HG03432 (cell line): ENCODE data around the gene SEMA3B.
"Not testable (repeated sequence)": the region's sequence is repeated elsewhere in the genome, so short reads cannot be mapped to it uniquely, and the experiment has no call there.

ENCODE experiments used
- ATAC-seq: cut with Tn5 transposase; IDR thresholded peaks from one replicate; pipeline ENCODE4 v1.9.1; 2021; ENCODE audit warnings: mild to moderate bottlenecking, moderate library complexity; ENCODE audit not compliant: unreplicated experiment

SEMA3B gene

DNA sequence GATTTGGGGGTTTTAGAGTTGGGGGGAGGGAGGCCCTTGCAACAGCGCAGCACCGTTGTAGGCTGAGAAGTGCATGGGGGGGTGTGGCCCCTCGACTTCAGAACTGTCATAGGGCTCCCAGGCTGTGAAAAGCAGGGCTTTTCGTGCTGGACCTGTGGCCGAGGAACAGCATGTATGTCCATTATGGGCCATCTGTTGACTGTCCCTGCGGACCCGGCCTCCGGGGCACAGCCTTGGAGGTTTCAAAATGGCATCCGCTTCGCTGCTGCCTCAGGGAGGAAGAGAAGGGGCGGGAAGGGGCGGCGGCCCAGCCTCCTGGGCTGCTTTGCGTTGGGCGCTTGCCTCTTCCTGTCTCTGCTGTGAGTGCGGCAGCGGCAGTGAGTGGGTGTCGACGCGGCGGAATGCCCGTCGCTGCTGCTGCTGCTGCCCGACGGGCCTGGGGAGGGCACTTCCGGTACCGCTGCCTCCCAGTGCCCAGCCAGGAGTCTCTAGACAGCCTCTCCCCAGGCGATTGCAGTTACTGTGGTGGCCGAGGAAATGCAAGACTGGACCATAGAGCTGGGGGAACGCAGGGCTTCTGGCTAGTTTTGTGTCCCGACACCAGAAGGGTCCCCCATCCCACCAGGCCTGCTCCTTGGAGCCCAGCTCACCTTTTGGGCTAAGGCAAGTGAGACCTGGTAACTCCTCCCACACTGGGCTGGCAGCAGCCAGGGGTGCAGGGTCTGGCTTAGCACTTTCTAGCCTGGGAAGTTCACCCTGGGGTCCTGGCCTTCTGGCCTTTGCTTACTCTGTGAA lies 31.0 kb upstream of the SEMA3B start:
- ATAC-seq: peak; percentile 35

- ATAC-seq: no peak
Observed at GRCh38 chr3:50238549-50239026, 30.4 kb upstream of the SEMA3B start.

GRCh38 chr3:50239649-50240048 lies 29.3 kb upstream of the SEMA3B start:
- no peak for ATAC-seq

DNA sequence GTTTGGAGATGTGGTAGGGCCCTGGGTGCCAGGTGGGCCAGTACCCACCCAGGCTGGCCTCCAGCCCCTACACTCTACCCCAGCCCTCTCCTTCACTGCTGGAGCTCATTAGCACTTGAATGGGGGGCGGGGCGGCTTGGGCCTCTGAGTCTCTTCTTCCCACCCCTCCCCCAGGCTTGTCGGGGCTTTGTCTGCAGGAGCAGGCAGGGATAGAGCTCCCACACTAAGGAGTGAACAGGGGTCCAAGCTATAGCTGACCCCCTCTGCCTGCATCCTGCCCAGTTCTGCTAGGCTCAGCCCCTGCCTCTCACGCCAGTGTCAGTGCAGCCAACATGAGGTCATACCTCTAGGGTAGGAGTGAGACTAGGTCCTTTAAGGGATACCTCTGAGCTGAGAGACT lies 27.8 kb upstream of the SEMA3B start:
- ATAC-seq: no peak

GRCh38 chr3:50241713-50242380 lies 27.1 kb upstream of the SEMA3B start:
- ATAC-seq: no peak

DNA sequence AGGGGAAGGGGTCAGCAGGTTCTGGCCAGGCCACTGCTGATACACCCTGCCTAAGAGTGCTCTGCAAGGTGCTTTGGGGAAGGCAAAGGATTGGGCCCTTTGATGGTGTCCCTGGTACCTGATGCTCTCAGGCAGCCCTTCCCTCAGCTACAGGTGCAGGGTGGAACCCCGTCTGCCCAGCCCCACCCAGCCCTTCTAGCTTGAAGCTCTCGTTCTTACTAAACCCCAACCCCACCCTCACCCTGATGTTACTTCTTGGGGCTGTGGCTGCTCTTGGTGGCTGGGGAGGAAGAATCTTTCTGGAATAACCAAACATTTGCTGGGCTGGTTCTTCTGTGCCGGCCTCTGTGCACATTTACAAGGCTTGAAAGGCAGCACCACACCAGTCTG lies 26.6 kb upstream of the SEMA3B start:
- no peak for ATAC-seq

- ATAC-seq: no peak
Observed at GRCh38 chr3:50242851-50243542, 25.9 kb upstream of the SEMA3B start.

DNA sequence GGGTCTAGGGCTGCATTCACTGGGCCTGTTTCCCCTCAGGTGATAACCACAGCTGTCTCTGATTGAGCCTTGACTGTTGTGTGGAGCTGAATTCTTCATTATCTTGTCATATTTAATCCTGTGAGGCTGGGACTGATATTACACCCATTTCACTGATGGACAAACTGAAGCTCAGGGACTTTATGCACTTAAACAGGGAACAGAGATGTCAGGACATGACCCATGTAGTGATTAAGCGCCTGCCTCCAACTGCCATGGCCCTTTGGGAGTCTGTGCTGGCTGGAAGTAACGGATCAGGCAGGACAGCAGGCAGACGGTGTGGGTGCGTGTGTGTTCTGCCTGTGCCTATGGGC lies 25.4 kb upstream of the SEMA3B start:
- no peak for ATAC-seq

- ATAC-seq: not testable (repeated sequence)
Observed at GRCh38 chr3:50244813-50245212, 24.1 kb upstream of the SEMA3B start.

DNA sequence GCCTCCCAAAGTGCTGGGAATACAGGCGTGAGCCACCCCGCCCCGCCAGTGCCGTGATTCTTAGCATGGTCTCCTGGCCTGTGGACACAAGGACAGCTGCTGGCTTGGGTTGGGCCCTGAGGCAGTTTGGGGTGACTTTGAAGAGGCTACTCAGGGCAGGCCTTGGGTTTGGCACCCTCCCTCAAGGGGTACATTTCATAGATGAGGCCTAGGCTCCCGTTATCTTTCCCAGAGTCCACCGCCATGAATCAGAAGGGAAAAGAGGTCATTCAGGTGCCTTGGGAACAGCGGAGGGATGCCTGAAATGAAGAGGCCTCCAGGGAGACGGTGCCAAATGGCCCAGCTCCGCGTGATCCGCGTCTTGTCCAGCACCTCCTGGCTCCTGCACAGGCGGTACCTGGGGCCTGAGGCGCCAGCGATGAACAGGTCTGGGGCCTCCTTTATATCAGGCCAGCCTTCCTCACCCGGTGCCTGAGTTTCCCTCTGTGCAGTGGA lies 23.6 kb upstream of the SEMA3B start:
- ATAC-seq: no peak

- ATAC-seq: peak; percentile 71
Observed at GRCh38 chr3:50245831-50246516, 23.0 kb upstream of the SEMA3B start.

- peak; percentile 49 for ATAC-seq
Observed at GRCh38 chr3:50246517-50246954, 22.4 kb upstream of the SEMA3B start.

GRCh38 chr3:50248387-50248786 lies 20.6 kb upstream of the SEMA3B start:
- no peak for ATAC-seq

GRCh38 chr3:50249457-50249856 lies 19.5 kb upstream of the SEMA3B start:
- ATAC-seq: no peak

DNA sequence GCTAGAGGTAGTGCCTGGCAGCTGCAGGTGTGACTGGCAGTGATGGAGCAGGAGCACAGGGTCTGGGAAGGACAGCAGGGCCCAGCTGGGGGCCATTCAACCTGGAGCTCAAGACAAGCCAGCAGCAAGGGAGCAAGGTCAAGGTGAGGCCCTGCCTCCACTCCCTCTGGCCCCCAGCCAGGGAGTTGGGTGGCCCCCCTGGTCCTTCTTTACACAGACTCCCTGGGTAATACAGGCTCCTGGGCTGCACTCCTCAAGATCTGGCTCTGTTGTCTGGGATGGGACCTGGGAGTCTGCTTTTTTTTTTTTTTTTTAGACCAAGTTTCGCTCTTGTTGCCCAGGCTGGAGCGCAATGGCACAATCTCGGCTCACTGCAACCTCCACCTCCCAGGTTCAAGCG lies 18.4 kb upstream of the SEMA3B start:
- no peak for ATAC-seq

DNA sequence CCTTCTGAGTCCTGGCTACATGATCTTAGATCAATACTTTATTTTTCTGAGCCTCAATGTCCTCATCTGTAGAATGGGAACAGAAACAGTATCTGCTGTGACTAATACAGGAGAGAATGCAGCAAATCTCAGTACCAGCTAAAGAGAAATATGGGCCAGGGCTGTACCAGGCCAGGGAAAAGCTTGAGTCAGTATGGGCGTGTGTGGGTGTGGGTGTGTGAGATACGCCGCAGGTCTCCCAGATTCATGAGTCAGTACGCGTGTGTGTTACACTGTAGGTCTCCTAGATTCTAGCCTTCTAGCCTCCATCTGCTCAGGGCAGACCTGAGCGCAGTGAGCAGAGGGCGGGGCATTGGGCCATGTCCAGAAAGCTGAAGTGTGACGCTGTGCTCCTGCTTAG lies 17.7 kb upstream of the SEMA3B start:
- no peak for ATAC-seq

- ATAC-seq: no peak
Observed at GRCh38 chr3:50254577-50255250, 14.2 kb upstream of the SEMA3B start.

DNA sequence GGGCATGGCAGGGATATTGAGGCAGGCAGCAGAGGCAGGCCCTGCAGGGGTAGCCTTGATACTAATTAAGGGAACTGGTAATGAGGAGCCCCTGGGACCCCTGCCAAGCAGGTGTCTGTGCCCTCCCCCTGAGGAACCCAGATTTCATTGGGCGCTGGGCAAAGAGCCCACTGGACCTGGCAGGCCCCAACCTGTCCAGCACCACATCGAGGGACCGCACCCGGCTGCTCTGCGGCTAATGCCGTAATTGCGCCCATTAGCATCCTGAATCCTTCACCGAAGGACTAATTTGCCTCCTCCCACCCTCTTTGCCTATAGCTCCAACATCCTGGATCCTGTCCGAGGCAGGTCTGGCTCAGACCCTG lies 13.7 kb upstream of the SEMA3B start:
- no peak for ATAC-seq

DNA sequence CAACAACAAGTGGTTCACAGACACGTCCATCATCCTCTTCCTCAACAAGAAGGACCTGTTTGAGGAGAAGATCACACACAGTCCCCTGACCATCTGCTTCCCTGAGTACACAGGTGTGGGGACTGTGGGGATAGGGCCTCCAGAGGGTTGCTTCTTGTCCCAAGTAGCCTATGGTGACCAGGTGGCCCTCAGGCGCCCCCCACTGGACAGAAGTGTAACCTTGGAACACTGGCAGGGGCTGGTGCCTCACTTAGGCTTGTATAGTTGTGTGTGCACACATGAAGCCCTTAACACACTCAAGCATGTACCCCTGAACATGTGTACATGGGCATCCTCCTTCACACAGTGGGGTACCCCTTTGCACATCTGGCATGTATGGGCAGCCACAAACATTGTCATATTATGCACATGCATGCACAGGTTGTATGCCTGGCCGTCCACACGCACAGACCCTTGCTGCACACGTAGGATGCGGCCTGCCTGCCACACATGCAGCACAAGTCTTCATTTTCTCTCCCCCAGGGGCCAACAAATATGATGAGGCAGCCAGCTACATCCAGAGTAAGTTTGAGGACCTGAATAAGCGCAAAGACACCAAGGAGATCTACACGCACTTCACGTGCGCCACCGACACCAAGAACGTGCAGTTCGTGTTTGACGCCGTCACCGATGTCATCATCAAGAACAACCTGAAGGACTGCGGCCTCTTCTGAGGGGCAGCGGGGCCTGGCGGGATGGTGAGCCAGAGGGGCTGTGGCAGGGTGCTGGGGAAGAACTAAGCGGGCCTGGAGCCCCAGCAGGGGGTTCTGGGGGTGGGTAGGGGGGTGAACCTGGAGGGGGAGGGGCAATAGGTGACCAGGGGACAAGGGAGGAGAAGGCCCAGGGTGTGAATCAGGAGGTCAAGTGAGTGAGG lies 11.7 kb upstream of the SEMA3B start:
- no peak for ATAC-seq
